ENCODE results near the gene NEDD4L. TPM values are rescaled to one million over a fixed set of nuclear protein-coding genes. Genes with fewer than 3 reads are reported as not detected.

Gene NEDD4L
- total and polyA plus RNA-seq, 2 experiments from 2014 or later: 36.2 to 72.3 TPM

DNA sequence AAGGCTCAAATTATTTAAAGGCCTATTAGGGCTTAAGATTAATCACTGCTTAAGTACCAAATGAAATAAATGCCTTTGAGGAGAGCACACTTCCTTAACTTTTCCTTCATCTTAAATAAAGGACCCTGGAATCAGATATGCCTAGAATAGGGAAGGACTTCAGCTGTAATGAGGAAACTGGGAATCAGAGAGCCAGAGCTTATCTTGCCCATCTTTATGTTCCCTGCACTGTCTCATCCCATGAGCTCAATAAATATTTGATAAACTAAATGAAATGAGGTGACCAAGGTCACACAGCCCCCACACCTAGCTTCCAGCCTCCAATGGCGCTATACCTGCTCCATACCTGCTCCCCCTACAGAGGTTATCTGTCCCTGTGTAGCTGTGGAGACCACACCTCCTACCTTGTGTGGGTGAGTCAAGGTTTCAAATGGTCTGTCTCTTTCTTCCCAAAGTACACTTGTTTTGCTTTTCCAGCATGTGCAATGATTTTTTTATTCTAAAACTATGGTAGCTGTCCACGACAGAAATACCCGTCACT is 23.4 kb upstream of the NEDD4L start:
- Mint-ChIP-seq H3K36me3 (ENCODE audit: low read depth) (peaks cover 10% of the 10 kb centered on the region; the same call in 2 of the 3 replicates), H3K27ac (no peak overlapping the region; the same call in 1 of the 2 replicates), H3K4me3 (no peak overlapping the region), H3K4me1 (no peaks in the 10 kb centered on the region; the same call in 2 of the 3 replicates), H3K27me3 (ENCODE audit: insufficient read depth, low read depth, poor library complexity) (peaks cover 2% of the 10 kb centered on the region), H3K9me3 (peaks cover 15% of the 10 kb centered on the region)
- H2AFZ ChIP-seq: no peak overlapping the region
- no peaks in the 10 kb centered on the region for H3K79me2 ChIP-seq (replicated peaks; ENCODE audit: insufficient read depth)
- ATAC-seq: no peak
- DNase-seq (ENCODE audit: low spot score): no peak
- H3K9me2 ChIP-seq (ENCODE audit: insufficient read depth): no peaks in the 10 kb centered on the region; the same call in 1 of the 2 replicates
- H3K36me3 ChIP-seq (ENCODE audit: insufficient read depth): no peaks in the 10 kb centered on the region
- H3F3A ChIP-seq (replicated peaks; ENCODE audit: low read depth): no peaks in the 10 kb centered on the region
- no peak overlapping the region for H3K27ac ChIP-seq (ENCODE audit: low read depth)
- TF ChIP-seq CREB1 (CRISPR knock-in tag; IDR thresholded peaks at IDR 0.05; ENCODE audit: low read depth) (no peak), EZH2phosphoT487 (IDR thresholded peaks at IDR 0.05; ENCODE audit: unreplicated experiment) (no peak), ZNF114 (CRISPR knock-in tag; IDR thresholded peaks at IDR 0.05) (no peak), ZNF331 (CRISPR knock-in tag; IDR thresholded peaks at IDR 0.05; ENCODE audit: low read depth) (no peak), EZH2 (IDR thresholded peaks at IDR 0.05; ENCODE audit: low read depth, unreplicated experiment) (no peak), JUNB (IDR thresholded peaks at IDR 0.05; ENCODE audit: unreplicated experiment) (no peak), POLR2AphosphoS5 (IDR thresholded peaks at IDR 0.05; ENCODE audit: low read depth) (no peak), STAT1 (IDR thresholded peaks at IDR 0.05; ENCODE audit: unreplicated experiment) (no peak), NANOG (IDR thresholded peaks at IDR 0.05; ENCODE audit: borderline replicate concordance) (no peak)
- TF ChIP-seq, protein P1, sequence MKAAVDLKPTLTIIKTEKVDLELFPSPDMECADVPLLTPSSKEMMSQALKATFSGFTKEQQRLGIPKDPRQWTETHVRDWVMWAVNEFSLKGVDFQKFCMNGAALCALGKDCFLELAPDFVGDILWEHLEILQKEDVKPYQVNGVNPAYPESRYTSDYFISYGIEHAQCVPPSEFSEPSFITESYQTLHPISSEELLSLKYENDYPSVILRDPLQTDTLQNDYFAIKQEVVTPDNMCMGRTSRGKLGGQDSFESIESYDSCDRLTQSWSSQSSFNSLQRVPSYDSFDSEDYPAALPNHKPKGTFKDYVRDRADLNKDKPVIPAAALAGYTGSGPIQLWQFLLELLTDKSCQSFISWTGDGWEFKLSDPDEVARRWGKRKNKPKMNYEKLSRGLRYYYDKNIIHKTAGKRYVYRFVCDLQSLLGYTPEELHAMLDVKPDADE (IDR thresholded peaks at IDR 0.05): no peak
- TF ChIP-seq, protein P2, sequence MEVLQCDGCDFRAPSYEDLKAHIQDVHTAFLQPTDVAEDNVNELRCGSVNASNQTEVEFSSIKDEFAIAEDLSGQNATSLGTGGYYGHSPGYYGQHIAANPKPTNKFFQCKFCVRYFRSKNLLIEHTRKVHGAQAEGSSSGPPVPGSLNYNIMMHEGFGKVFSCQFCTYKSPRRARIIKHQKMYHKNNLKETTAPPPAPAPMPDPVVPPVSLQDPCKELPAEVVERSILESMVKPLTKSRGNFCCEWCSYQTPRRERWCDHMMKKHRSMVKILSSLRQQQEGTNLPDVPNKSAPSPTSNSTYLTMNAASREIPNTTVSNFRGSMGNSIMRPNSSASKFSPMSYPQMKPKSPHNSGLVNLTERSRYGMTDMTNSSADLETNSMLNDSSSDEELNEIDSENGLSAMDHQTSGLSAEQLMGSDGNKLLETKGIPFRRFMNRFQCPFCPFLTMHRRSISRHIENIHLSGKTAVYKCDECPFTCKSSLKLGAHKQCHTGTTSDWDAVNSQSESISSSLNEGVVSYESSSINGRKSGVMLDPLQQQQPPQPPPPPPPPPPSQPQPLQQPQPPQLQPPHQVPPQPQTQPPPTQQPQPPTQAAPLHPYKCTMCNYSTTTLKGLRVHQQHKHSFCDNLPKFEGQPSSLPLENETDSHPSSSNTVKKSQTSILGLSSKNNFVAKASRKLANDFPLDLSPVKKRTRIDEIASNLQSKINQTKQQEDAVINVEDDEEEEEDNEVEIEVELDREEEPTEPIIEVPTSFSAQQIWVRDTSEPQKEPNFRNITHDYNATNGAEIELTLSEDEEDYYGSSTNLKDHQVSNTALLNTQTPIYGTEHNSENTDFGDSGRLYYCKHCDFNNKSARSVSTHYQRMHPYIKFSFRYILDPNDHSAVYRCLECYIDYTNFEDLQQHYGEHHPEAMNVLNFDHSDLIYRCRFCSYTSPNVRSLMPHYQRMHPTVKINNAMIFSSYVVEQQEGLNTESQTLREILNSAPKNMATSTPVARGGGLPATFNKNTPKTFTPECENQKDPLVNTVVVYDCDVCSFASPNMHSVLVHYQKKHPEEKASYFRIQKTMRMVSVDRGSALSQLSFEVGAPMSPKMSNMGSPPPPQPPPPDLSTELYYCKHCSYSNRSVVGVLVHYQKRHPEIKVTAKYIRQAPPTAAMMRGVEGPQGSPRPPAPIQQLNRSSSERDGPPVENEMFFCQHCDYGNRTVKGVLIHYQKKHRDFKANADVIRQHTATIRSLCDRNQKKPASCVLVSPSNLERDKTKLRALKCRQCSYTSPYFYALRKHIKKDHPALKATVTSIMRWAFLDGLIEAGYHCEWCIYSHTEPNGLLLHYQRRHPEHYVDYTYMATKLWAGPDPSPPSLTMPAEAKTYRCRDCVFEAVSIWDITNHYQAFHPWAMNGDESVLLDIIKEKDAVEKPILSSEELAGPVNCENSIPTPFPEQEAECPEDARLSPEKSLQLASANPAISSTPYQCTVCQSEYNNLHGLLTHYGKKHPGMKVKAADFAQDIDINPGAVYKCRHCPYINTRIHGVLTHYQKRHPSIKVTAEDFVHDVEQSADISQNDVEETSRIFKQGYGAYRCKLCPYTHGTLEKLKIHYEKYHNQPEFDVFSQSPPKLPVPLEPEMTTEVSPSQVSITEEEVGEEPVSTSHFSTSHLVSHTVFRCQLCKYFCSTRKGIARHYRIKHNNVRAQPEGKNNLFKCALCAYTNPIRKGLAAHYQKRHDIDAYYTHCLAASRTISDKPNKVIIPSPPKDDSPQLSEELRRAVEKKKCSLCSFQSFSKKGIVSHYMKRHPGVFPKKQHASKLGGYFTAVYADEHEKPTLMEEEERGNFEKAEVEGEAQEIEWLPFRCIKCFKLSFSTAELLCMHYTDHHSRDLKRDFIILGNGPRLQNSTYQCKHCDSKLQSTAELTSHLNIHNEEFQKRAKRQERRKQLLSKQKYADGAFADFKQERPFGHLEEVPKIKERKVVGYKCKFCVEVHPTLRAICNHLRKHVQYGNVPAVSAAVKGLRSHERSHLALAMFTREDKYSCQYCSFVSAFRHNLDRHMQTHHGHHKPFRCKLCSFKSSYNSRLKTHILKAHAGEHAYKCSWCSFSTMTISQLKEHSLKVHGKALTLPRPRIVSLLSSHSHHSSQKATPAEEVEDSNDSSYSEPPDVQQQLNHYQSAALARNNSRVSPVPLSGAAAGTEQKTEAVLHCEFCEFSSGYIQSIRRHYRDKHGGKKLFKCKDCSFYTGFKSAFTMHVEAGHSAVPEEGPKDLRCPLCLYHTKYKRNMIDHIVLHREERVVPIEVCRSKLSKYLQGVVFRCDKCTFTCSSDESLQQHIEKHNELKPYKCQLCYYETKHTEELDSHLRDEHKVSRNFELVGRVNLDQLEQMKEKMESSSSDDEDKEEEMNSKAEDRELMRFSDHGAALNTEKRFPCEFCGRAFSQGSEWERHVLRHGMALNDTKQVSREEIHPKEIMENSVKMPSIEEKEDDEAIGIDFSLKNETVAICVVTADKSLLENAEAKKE (CRISPR knock-in tag; IDR thresholded peaks at IDR 0.05): no peak
- TF ChIP-seq, protein P3, sequence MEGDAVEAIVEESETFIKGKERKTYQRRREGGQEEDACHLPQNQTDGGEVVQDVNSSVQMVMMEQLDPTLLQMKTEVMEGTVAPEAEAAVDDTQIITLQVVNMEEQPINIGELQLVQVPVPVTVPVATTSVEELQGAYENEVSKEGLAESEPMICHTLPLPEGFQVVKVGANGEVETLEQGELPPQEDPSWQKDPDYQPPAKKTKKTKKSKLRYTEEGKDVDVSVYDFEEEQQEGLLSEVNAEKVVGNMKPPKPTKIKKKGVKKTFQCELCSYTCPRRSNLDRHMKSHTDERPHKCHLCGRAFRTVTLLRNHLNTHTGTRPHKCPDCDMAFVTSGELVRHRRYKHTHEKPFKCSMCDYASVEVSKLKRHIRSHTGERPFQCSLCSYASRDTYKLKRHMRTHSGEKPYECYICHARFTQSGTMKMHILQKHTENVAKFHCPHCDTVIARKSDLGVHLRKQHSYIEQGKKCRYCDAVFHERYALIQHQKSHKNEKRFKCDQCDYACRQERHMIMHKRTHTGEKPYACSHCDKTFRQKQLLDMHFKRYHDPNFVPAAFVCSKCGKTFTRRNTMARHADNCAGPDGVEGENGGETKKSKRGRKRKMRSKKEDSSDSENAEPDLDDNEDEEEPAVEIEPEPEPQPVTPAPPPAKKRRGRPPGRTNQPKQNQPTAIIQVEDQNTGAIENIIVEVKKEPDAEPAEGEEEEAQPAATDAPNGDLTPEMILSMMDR (conservative IDR thresholded peaks at IDR 0.05; ENCODE audit: low read depth in 2 of 2): no peak
- TF ChIP-seq, protein P4, sequence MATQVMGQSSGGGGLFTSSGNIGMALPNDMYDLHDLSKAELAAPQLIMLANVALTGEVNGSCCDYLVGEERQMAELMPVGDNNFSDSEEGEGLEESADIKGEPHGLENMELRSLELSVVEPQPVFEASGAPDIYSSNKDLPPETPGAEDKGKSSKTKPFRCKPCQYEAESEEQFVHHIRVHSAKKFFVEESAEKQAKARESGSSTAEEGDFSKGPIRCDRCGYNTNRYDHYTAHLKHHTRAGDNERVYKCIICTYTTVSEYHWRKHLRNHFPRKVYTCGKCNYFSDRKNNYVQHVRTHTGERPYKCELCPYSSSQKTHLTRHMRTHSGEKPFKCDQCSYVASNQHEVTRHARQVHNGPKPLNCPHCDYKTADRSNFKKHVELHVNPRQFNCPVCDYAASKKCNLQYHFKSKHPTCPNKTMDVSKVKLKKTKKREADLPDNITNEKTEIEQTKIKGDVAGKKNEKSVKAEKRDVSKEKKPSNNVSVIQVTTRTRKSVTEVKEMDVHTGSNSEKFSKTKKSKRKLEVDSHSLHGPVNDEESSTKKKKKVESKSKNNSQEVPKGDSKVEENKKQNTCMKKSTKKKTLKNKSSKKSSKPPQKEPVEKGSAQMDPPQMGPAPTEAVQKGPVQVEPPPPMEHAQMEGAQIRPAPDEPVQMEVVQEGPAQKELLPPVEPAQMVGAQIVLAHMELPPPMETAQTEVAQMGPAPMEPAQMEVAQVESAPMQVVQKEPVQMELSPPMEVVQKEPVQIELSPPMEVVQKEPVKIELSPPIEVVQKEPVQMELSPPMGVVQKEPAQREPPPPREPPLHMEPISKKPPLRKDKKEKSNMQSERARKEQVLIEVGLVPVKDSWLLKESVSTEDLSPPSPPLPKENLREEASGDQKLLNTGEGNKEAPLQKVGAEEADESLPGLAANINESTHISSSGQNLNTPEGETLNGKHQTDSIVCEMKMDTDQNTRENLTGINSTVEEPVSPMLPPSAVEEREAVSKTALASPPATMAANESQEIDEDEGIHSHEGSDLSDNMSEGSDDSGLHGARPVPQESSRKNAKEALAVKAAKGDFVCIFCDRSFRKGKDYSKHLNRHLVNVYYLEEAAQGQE (IDR thresholded peaks at IDR 0.05; ENCODE audit: unreplicated experiment): no peak
- H3K4me1 ChIP-seq (ENCODE audit: insufficient read depth): peaks cover 7% of the 10 kb centered on the region
- no peak overlapping the region for H3K4me2 ChIP-seq
- H3K4me3 ChIP-seq: no peak overlapping the region
- H4K20me1 ChIP-seq (replicated peaks; ENCODE audit: insufficient read depth): no peaks in the 10 kb centered on the region
- no peaks in the 10 kb centered on the region for H3K27me3 ChIP-seq (ENCODE audit: insufficient read depth)
